GM18499 (cell line): ENCODE data around the gene MGAT5.

Source experiments
- ATAC-seq: cut with Tn5 transposase; IDR thresholded peaks from one replicate; pipeline ENCODE4 v1.9.1; 2021; ENCODE audit warnings: moderate number of reproducible peaks; ENCODE audit not compliant: insufficient read depth, unreplicated experiment

The MGAT5 gene

DNA sequence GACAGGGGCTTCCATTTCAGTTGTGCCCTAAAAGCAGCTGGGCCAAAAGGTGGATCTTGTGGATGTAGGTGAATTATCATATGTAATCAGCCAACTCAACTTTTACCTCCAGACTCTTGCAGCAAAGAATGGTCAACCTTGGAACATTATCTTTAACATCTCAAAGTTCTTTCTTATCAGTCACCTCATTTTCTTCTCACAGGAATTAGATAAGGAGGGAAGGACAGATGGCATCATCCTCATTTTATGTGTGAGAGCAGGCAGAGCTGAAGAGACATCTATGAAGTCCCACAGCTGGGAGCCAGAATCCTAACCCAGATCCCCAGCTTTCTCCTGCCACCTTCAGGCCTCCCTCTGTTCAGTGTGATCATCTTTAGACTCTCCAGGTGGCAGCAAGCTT, 182.1 kb downstream of the MGAT5 start:
- ATAC-seq = no peak

DNA sequence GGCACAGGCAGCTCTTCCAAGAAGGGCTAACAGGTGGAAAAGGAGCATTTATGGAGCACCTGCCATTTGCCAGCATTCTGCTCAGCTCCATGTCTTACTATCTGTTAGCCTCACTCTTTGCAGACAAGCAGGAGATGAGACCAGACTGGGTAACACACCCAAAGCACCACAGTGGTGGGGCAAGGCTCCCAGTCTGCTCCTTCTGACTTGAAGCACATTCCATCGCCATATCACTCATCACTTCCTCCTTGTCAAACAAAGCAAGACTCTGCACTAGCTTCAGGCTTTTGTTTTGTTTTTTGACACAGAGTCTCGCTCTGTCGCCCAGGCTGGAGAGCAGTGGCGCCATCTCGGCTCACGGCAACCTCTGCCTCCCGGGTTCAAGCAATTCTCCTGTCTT, 182.8 kb downstream of the MGAT5 start:
- no peak for ATAC-seq

DNA sequence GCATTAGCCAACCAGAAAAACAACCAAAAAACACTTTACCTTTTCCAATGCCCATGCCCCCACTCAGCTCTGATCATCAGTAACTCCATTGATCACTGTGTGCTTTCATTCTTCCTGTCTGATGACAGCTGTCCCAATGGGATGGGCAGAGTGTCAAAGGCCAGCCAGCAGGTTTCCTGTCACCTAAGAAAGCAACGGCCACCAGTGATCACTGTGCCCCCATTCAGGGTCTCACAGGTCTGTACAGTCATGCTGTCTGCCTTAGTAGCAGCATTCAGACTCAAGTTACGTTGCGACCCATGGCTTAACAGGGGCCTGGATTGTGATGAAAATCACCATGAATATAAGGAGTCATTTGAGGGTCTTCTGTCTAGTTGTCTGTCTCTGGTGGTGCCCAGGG, 184.5 kb downstream of the MGAT5 start:
- no peak for ATAC-seq

DNA sequence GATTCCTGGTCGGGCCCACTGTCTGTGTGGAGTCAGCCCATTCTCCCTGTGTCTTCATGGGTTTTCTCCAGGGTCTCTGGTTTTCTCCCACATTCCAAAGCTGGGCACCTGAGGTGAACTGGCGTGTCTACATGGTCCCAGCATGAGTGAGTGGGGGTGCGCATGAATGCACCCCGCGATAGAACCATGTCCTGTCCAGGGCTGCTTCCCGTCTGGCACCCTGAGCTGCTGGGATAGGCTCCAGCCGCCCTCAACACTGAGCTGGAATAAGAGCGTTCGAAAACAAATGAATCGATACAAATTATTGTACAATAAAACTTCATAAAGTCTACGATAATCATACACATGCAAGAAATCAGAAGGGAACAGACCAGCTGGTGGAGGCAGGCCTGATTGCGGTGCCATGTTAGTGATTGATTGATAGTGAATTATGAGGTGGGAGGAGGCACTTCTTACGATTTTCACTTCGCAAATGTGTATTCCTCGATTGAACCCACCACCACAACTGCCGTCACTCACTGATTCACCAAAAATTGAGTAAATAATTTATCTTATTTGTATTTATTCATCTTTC, 186.6 kb downstream of the MGAT5 start:
- ATAC-seq = no peak

DNA sequence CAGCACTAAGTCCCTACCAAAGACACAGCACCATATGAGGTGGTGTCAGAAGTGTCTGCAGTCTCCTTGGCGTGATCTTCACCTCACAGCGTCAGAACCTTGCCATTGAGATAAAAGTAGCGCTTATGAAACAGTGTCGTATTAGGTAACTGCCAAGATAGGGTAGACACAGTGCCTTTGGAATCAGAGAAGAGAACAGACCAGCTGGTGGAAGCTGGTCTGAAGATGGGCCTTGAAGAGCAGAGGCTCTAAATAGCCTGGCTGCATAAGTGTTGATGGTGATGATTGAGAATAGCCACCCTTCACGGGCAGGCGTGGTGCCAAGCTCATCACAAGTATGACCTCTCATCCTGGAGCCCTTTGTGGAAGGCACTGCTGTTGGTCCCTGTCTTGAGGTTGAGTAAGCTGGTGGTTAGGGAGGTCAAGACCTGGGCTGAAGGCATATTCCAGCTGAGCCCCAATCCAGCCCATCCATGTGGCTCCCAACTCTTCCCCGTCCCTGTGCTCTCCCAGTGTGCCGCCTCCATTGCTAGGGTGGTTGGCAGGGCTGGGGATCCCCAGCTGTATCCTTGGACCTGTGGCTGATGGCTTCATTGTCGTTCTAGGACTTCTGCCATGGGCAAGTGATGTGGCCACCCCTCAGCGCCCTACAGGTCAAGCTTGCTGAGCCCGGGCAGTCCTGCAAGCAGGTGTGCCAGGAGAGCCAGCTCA, 187.4 kb downstream of the MGAT5 start:
- ATAC-seq = no peak

DNA sequence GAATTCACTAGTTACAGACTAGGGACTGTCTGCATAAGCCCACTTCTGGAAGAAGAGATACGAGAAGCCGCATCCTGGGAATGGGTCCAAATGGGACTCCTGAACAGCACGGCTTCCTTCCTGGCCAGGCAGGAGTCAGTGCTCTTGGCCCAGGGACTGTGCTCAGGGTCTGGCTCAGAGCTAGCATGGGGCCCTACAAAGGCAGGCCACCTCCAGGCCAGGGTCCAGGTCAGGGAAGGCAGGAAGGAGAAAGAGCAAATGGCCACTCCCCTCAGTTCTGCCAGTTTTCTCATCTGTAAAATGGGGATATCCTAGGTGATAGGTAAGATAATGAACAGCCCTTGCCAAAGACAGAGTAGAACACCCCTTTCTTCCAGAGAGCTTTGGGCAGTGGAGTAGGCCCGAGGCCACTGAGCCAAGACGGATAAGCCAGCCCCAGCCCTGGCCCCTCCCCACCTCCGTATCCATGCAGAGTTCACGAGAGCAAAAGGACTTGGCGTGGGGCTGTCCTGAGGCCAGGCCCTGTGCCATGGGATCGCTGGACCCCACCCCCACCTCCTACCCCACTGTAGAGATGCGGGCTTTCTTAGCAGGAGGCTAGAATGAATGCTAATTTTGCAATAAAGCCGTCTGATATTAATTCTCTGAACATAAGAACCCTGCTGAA, 190.1 kb downstream of the MGAT5 start:
- no peak for ATAC-seq

DNA sequence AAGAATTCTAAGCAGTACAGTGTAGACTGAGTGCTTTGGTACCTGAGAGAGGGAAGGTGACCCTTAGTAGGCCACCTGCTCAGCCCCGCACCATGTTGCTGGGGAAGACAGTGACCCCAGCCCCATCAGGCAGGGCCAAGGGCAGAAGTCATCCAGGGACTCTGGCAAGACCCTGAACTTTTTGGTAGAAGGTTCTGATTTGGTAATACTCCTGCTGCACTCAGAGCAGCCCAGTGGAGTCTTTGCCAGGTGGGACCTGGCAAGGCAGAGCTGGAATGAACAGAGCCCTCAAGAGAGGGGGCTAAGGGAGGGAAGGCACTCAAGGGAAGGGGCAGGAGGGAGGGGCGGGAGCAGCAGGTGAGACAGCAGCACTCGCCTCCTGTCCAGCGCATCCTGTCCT, 191.2 kb downstream of the MGAT5 start:
- ATAC-seq = no peak

DNA sequence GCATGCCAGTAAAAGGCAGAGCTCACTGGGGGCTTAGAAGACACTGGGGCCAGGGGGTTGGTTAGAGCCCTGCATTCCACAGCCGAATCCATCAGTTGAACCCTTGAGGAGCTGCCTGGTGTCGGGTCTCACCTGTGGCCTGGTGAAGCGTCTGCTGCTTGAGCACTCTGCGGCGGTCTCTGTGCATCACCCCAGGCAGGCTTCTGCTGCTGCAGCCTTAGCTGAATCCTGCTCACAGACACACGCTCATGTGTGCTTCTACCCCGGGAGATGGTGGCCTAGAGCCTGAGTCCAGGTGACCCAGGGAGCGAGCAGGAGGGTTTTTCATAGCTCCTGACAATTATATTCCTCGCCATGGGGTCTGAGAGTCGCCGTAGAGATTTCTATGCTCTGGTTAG, 192.1 kb downstream of the MGAT5 start:
- no peak for ATAC-seq

DNA sequence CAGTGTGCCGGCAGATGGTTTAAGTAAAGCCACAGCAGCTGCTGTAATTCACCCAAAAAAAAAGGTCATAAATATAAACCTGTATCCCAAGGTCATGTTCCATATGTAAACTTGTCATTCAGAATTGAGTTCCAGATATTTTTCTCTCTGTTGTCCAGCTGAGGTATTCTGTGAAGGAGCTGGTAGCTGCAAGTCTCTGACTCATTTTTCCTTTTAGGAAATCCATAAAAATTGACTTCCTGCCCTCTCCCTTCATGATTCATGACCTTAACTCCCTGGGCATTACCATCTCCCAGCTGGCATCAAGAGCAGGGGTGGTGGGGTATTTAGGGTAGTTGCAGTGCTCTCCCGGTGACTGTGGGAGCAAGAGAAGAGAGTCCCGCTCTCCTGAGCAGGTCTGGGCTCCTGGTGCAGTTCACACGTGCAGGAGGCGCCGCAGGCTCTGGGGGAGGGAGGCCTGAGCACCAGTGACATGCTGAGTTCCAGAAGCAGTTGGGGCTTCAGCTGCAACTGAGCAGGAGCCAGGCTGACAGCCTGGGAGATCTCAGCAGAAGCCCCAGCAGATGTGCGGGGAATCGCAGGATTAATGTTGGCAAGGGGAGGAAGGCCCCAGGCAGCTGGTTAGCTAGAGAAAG, 192.6 kb downstream of the MGAT5 start:
- no peak for ATAC-seq

DNA sequence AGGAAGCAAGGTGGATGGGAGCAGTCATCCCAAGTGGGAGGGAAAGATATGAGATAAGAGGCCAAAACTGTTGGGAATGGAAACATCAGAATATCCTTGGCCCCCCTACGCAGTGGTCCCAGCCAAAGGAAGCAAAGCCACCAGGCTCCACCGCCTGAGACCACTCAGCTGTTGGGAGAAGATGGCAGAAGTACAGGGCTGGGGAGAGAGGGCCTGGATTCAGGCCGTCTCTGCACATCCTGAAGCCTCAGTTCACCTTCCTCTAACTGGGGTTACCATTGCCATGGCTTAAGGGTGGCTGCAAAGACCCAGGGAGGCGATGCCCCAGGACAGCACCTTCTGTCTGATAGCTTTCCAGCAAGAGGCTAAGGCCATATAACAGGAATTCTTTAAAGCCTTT, 193.8 kb downstream of the MGAT5 start:
- ATAC-seq = no peak

DNA sequence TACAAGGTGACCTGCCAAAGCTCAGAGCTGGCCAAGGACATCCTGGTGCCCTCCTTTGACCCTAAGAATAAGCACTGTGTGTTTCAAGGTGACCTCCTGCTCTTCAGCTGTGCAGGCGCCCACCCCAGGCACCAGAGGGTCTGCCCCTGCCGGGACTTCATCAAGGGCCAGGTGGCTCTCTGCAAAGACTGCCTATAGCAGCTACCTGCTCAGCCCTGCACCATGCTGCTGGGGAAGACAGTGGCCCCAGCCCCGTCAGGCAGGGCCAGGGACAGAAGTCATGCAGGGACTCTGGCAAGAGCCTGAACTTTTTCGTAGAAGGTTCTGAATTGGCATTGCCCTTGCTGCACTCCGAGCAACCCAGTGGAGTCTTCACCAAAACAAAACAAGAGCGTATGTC, 194.8 kb downstream of the MGAT5 start:
- ATAC-seq = no peak

DNA sequence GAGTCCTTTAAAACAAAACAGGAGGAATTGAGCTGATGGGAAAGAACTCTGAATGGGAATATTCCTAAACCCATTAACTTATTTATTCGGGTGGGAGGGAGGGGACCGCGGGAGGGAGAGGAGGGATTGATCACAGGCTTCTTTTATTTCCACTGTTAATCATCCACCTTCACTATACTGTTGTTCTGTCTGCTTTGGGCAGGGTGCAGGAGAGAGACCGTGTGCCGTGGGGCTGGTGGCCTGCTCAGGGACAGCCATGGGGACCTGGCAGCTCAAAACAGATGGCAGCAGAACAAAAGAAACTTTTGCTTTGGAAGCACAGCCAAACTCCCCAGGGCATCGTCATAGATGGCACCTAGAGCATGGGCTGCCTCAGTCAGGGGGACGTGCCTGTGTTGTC, 195.3 kb downstream of the MGAT5 start:
- ATAC-seq = no peak

DNA sequence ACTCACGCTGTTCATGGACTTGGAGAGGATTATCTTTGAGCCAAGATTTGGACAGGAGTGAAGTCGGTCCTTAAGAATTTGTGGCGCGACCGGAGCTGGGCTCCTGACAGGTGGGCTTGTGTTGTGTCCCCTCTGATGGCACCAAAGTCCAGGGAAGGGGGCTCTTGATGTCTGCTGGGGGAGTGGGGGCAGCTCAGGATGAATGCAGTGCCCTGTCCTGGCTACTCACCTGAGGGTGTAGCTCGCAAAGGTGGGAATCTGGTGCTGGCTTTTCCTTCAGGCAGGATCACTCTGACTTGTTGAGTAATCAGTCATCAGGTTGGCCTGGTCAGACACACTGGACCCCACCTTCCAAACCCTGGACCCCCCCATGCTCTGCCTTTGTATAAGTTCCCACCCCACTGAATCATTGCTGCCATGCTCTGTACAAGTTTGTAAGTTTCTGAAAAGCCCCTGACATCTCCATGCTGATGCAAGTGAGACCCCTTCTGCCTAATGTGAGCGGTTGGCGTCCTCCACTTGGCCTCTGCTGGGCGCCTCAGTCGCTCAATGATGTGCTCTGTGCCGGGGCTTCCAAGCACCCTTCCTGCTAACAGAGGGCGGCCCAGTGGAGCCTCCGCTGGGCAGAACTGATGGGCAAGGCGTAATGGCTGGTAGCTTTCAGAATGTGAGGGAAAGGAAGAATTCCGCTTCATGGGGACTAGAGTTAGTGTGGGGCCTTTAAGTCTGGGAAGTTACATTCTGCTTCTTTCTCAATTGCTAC, 196.1 kb downstream of the MGAT5 start:
- no peak for ATAC-seq

DNA sequence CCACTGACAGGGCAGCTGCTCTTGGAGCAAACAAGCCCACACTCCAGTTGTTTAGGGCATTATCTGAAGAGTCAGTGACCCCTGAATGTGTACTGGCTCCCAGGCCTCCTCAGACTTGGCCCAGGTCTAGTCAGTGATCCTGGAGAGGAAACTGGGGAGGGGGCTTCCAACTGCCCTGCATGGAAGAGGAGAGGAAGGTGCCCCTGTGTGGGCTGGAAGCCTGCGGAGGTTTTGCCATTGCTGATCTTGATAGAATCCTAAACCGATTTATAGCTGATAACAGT, 197.4 kb downstream of the MGAT5 start:
- ATAC-seq = no peak

DNA sequence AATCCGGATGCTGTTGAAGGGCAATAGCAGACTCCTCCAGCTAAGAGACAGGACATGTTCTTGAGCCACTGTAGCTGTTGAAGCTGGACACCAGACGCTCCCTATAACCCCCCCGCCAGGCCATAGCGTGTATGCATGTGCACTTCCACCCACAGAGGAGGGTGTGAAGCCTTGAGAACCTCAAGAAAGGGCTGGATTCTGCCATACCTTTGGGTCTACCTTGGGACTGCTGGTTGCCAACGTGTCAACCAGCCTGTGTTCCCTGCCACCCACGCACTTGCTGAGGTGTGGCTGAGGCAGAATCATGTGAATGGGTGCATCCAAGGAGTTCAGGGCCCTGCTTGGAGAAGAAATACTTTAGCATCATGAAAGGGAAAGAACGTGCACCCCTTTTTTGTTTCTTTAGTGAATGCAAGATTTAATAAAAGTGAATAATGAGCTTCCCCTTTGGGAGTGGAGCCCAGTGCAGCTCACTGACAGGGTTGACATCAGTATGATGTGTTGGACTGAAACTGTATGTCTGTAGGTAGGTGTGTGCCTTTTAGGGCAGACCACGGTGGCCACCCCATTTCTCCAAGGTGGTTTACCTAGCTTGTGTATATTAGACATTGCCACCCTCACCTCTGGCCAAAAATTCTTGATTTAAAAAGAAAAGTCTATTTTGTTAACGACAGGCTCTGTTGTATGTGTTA, 198.3 kb downstream of the MGAT5 start:
- ATAC-seq = no peak

DNA sequence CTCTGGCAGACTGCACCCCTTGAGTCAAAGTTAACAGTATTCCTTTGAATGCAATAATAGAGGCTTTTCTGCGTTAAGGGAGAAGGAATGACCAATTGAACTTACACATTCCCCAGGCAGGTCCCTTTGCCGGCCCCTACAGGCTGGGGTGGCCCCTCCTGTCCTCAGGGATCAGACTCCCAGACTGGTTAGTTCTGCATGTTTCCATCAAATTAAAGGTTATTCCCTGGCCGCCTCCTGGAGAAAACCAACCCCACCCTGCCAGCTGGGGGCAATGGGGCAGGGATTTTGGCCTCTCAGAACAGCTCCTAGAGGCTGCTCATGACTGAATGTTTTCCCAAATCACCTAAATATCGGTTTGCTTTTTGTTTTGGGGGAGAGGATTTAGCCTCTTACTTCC, 199.6 kb downstream of the MGAT5 start:
- no peak for ATAC-seq

DNA sequence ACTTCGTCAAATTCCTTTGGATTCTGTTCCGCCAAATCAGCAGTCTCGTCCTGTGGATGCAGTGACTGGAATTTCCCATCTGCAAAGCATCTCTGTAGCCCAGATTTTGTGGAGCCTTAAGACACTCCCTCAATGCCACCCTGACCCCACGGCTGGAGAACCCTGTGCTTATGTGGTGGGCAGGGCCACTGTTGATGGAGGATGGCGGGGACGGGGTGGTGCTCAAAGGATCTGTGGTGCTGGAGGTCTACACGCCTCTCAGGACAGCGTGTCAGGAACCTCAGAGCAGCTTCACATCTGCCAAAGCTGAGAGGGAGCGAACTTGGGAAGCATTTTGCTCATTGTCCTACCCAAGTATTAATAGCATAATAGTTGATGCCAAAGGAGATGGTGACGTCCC, 200.1 kb downstream of the MGAT5 start:
- ATAC-seq = no peak

DNA sequence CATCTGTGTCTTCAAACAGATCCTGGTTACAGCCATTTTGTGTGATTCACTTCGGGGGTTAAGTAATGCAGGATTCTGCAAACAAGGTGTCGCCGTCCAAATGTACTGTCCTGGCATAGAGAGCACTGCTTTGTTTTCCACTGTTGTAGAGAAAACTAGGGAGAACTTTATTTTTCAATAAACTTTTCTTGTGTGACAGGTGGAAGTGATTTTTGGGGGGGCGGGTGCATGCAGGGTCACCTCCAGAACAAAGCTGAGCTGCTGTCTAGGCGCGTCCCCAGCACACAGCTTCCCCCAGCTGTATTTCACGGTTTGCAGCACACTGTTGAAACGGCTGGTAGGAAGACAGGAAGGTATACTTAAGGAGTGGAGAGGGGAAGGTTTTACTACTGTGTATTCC, 200.6 kb downstream of the MGAT5 start:
- no peak for ATAC-seq

DNA sequence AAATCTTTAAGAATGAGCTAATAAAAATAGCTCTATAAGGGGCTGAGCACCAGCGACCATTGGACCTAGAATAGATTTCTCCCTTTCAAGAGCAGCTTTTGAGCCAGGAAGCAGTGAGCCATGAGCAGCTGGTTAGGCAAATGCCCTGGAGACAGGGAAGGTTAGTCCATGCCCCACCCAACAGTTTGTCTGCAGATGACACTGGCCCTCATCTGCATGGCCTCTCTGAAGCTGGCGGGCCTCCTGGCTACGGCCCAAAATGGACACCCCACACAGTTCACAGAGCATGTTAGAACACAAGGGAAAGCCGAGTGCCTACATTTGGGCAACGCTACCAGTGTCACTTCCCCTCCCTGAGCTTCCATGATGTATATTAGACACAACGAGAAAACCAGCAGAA, 201.1 kb downstream of the MGAT5 start:
- ATAC-seq = no peak

DNA sequence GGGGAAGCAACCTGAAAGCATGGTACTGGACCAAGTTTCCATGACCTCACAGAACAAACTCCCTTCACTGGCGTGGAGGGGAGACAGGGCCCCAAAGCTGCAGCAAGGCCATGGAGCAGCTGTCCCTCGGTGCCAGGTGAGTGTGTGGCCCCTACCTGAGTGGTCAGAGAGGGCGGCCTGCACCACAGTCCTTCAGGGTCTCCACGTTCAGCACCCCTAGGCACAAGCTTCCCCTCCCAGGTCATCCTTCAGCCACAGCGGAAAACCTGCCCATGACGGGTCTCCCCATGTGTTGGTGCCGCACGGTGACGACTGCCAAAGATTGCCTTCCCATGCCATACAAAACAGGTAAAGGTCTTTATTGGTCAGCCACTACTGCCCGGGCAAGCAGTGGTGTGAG, 201.6 kb downstream of the MGAT5 start:
- ATAC-seq = no peak
